ENCODE measurements around the gene TXNL4A.
"Not testable (repeated sequence)": the region's sequence is repeated elsewhere in the genome, so short reads cannot be mapped to it uniquely, and the experiment has no call there.

The TXNL4A gene

DNA sequence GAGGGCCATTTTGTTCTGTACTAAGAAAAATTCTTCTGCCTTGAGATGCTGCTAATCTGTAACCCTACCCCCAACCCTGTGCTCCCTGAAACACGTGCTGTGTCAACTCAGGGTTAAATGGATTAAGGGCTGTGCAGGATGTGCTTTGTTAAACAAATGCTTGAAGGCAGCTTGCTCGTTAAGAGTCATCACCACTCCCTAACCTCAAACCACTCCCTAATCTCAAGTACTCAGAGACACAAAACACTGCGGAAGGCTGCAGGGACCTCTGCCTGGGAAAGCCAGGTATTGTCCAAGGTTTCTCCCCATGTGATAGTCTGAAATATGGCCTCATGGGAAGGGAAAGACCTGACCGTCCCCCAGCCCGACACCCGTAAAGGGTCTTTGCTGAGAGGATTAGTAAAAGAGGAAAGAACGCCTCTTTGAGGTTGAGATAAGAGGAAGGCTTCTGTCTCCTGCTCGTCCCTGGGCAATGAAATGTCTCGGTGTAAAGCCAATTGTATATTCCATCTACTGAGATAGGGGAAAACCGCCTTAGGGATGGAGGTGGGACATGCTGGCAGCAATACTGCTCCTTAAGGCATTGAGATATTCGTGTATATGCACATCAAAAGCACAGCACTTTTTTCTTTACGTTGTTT lies 28.1 kb downstream of the TXNL4A start:
- Histone ChIP-seq H3K9ac (ENCODE audit: low read length) (peak overlapping the region; percentile 22), H3K4me3 (ENCODE audit: insufficient read depth in 1 of 2, low read depth in 1 of 2, low read length in 2 of 2) (peak overlapping the region in 1 of 2 experiments; percentile 29), H3K4me1 (ENCODE audit: control insufficient read depth, insufficient read depth, low read depth, low read length) (peaks cover 14% of the 10 kb centered on the region)
- H2BK12ac ChIP-seq (ENCODE audit: low read length in 2 of 2); H2BK120ac ChIP-seq (ENCODE audit: low read depth, low read length); H3K27ac ChIP-seq (ENCODE audit: low read length, poor library complexity, severe bottlenecking); H3K27me3 ChIP-seq (ENCODE audit: control insufficient read depth in 1 of 2, insufficient read depth in 1 of 2, low read length in 2 of 2); H2AK5ac ChIP-seq (ENCODE audit: low read length, severe bottlenecking); H3K18ac ChIP-seq (ENCODE audit: low read depth in 1 of 2, low read length in 2 of 2); H3K79me1 ChIP-seq (replicated peaks; ENCODE audit: low read length, poor library complexity, severe bottlenecking); H3K36me3 ChIP-seq (ENCODE audit: control insufficient read depth in 1 of 2, insufficient read depth in 2 of 2, low read depth in 1 of 2, low read length in 2 of 2); H2BK5ac ChIP-seq (ENCODE audit: low read depth, low read length, poor library complexity, severe bottlenecking); H2AFZ ChIP-seq (ENCODE audit: low read depth, low read length); H4K91ac ChIP-seq (ENCODE audit: low read length); H3K23ac ChIP-seq (ENCODE audit: low read length in 2 of 2); H2BK15ac ChIP-seq (ENCODE audit: low read depth, poor library complexity, severe bottlenecking); H3K14ac ChIP-seq (ENCODE audit: low read length in 2 of 2); H3K9me3 ChIP-seq (ENCODE audit: control insufficient read depth, low read length); H4K8ac ChIP-seq (ENCODE audit: low read length); H3K4ac ChIP-seq (ENCODE audit: low read depth in 1 of 2, low read length in 2 of 2); H3K4me2 ChIP-seq (ENCODE audit: low read length, poor library complexity, severe bottlenecking): not testable (repeated sequence)
- 10% methylated on average over 10 of the region's 12 CpGs for WGBS
- DNase-seq: peak; percentile 63

GRCh38 chr18:79958981-79959380 lies 29.4 kb downstream of the TXNL4A start:
- H3K18ac ChIP-seq (ENCODE audit: low read depth in 1 of 2, low read length in 2 of 2): no peak overlapping the region
- H3K4me1 ChIP-seq (ENCODE audit: control insufficient read depth, insufficient read depth, low read depth, low read length): peaks cover 4% of the 10 kb centered on the region
- 89% methylated on average over 2 of the region's 2 CpGs for WGBS
- H3K23ac ChIP-seq (ENCODE audit: low read length in 2 of 2): no peak overlapping the region
- no peak overlapping the region for H4K8ac ChIP-seq (ENCODE audit: low read length)
- peaks cover 1% of the 10 kb centered on the region for H3K79me1 ChIP-seq (replicated peaks; ENCODE audit: low read length, poor library complexity, severe bottlenecking)
- no peak overlapping the region for H3K4me2 ChIP-seq (ENCODE audit: low read length, poor library complexity, severe bottlenecking)
- no peak overlapping the region for H3K4me3 ChIP-seq (ENCODE audit: insufficient read depth in 1 of 2, low read depth in 1 of 2, low read length in 2 of 2)
- no peak overlapping the region for H2AK5ac ChIP-seq (ENCODE audit: low read length, severe bottlenecking)
- no peak overlapping the region for H2BK15ac ChIP-seq (ENCODE audit: low read depth, poor library complexity, severe bottlenecking)
- H3K27ac ChIP-seq (ENCODE audit: low read length, poor library complexity, severe bottlenecking): no peak overlapping the region
- no peak overlapping the region for H2BK120ac ChIP-seq (ENCODE audit: low read depth, low read length)
- no peaks in the 10 kb centered on the region for H3K9me3 ChIP-seq (ENCODE audit: control insufficient read depth, low read length)
- no peak overlapping the region for H2AFZ ChIP-seq (ENCODE audit: low read depth, low read length)
- no peak overlapping the region for H3K4ac ChIP-seq (ENCODE audit: low read depth in 1 of 2, low read length in 2 of 2)
- no peak overlapping the region for H3K9ac ChIP-seq (ENCODE audit: low read length)
- no peaks in the 10 kb centered on the region for H3K27me3 ChIP-seq (ENCODE audit: control insufficient read depth in 1 of 2, insufficient read depth in 1 of 2, low read length in 2 of 2)
- no peak overlapping the region for H4K91ac ChIP-seq (ENCODE audit: low read length)
- no peak overlapping the region for H2BK12ac ChIP-seq (ENCODE audit: low read length in 2 of 2)
- no peak overlapping the region for H3K14ac ChIP-seq (ENCODE audit: low read length in 2 of 2)
- DNase-seq: no peak
- H2BK5ac ChIP-seq (ENCODE audit: low read depth, low read length, poor library complexity, severe bottlenecking): no peak overlapping the region
- no peaks in the 10 kb centered on the region for H3K36me3 ChIP-seq (ENCODE audit: control insufficient read depth in 1 of 2, insufficient read depth in 2 of 2, low read depth in 1 of 2, low read length in 2 of 2)

DNA sequence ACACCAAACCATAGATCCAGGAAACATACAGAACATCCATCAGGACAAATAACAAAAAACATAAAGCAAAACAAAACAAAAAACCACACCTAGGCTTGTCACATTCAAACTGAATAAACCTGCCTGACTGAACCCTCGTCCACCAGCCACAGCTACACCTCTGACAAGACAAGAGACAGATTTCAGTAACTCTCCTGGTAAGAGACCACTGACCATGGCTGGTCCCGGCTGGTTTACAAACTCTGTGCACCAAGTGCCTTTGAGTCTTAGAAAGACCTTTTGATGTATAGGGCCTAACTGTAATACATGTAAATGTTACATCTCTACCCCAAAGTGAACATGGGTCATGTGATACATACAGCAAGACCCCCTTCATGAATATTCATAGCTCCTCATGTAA lies 32.1 kb downstream of the TXNL4A start:
- no peaks in the 10 kb centered on the region for H3K9me3 ChIP-seq (ENCODE audit: control insufficient read depth, low read length)
- H3K27me3 ChIP-seq (ENCODE audit: control insufficient read depth in 1 of 2, insufficient read depth in 1 of 2, low read length in 2 of 2): no peaks in the 10 kb centered on the region
- H3K4me3 ChIP-seq (ENCODE audit: insufficient read depth in 1 of 2, low read depth in 1 of 2, low read length in 2 of 2): no peak overlapping the region
- H3K18ac ChIP-seq (ENCODE audit: low read depth in 1 of 2, low read length in 2 of 2): no peak overlapping the region
- no peak overlapping the region for H3K14ac ChIP-seq (ENCODE audit: low read length in 2 of 2)
- H3K4ac ChIP-seq (ENCODE audit: low read depth in 1 of 2, low read length in 2 of 2): no peak overlapping the region
- H2AFZ ChIP-seq (ENCODE audit: low read depth, low read length): no peak overlapping the region
- no peak overlapping the region for H3K4me2 ChIP-seq (ENCODE audit: low read length, poor library complexity, severe bottlenecking)
- H2BK120ac ChIP-seq (ENCODE audit: low read depth, low read length): no peak overlapping the region
- no peak overlapping the region for H3K23ac ChIP-seq (ENCODE audit: low read length in 2 of 2)
- H3K9ac ChIP-seq (ENCODE audit: low read length): no peak overlapping the region
- 76% methylated on average over 1 of the region's 2 CpGs for WGBS
- H2BK12ac ChIP-seq (ENCODE audit: low read length in 2 of 2): no peak overlapping the region
- no peak overlapping the region for H2BK5ac ChIP-seq (ENCODE audit: low read depth, low read length, poor library complexity, severe bottlenecking)
- H3K79me1 ChIP-seq (replicated peaks; ENCODE audit: low read length, poor library complexity, severe bottlenecking): no peaks in the 10 kb centered on the region
- H2BK15ac ChIP-seq (ENCODE audit: low read depth, poor library complexity, severe bottlenecking): no peak overlapping the region
- H3K36me3 ChIP-seq (ENCODE audit: control insufficient read depth in 1 of 2, insufficient read depth in 2 of 2, low read depth in 1 of 2, low read length in 2 of 2): peaks cover 0 to 2% of the 10 kb centered on the region in 2 experiments
- no peak for DNase-seq
- H2AK5ac ChIP-seq (ENCODE audit: low read length, severe bottlenecking): no peak overlapping the region
- H3K27ac ChIP-seq (ENCODE audit: low read length, poor library complexity, severe bottlenecking): no peak overlapping the region
- H4K91ac ChIP-seq (ENCODE audit: low read length): no peak overlapping the region
- H4K8ac ChIP-seq (ENCODE audit: low read length): no peak overlapping the region
- H3K4me1 ChIP-seq (ENCODE audit: control insufficient read depth, insufficient read depth, low read depth, low read length): peaks cover 14% of the 10 kb centered on the region

- no peak overlapping the region for H2AK5ac ChIP-seq (ENCODE audit: low read length, severe bottlenecking)
- DNase-seq: peak; percentile 19
- no peak overlapping the region for H2BK12ac ChIP-seq (ENCODE audit: low read length in 2 of 2)
- no peak overlapping the region for H2BK15ac ChIP-seq (ENCODE audit: low read depth, poor library complexity, severe bottlenecking)
- no peak overlapping the region for H2BK5ac ChIP-seq (ENCODE audit: low read depth, low read length, poor library complexity, severe bottlenecking)
- H2AFZ ChIP-seq (ENCODE audit: low read depth, low read length): no peak overlapping the region
- H3K9ac ChIP-seq (ENCODE audit: low read length): no peak overlapping the region
- H4K8ac ChIP-seq (ENCODE audit: low read length): no peak overlapping the region
- no peaks in the 10 kb centered on the region for H3K27me3 ChIP-seq (ENCODE audit: control insufficient read depth in 1 of 2, insufficient read depth in 1 of 2, low read length in 2 of 2)
- no peak overlapping the region for H4K91ac ChIP-seq (ENCODE audit: low read length)
- no peak overlapping the region for H3K4ac ChIP-seq (ENCODE audit: low read depth in 1 of 2, low read length in 2 of 2)
- no peak overlapping the region for H3K4me3 ChIP-seq (ENCODE audit: insufficient read depth in 1 of 2, low read depth in 1 of 2, low read length in 2 of 2)
- no peak overlapping the region for H3K18ac ChIP-seq (ENCODE audit: low read depth in 1 of 2, low read length in 2 of 2)
- peaks cover 0 to 2% of the 10 kb centered on the region in 2 experiments for H3K36me3 ChIP-seq (ENCODE audit: control insufficient read depth in 1 of 2, insufficient read depth in 2 of 2, low read depth in 1 of 2, low read length in 2 of 2)
- H3K27ac ChIP-seq (ENCODE audit: low read length, poor library complexity, severe bottlenecking): no peak overlapping the region
- WGBS: 88% methylated on average over 11 of the region's 12 CpGs
- no peak overlapping the region for H3K4me2 ChIP-seq (ENCODE audit: low read length, poor library complexity, severe bottlenecking)
- no peak overlapping the region for H2BK120ac ChIP-seq (ENCODE audit: low read depth, low read length)
- peaks cover 17% of the 10 kb centered on the region for H3K4me1 ChIP-seq (ENCODE audit: control insufficient read depth, insufficient read depth, low read depth, low read length)
- no peak overlapping the region for H3K14ac ChIP-seq (ENCODE audit: low read length in 2 of 2)
- H3K9me3 ChIP-seq (ENCODE audit: control insufficient read depth, low read length): no peaks in the 10 kb centered on the region
- H3K79me1 ChIP-seq (replicated peaks; ENCODE audit: low read length, poor library complexity, severe bottlenecking): peaks cover 2% of the 10 kb centered on the region
- no peak overlapping the region for H3K23ac ChIP-seq (ENCODE audit: low read length in 2 of 2)
Measured at GRCh38 chr18:79955302-79956075, 32.9 kb downstream of the TXNL4A start.

All from mesenchymal stem cell (in vitro differentiated cells and primary cell).